Measurements from ENCODE around the gene PM20D1.
"Not testable (repeated sequence)": the region's sequence is repeated elsewhere in the genome, so short reads cannot be mapped to it uniquely, and the experiment has no call there.

Gene PM20D1

DNA sequence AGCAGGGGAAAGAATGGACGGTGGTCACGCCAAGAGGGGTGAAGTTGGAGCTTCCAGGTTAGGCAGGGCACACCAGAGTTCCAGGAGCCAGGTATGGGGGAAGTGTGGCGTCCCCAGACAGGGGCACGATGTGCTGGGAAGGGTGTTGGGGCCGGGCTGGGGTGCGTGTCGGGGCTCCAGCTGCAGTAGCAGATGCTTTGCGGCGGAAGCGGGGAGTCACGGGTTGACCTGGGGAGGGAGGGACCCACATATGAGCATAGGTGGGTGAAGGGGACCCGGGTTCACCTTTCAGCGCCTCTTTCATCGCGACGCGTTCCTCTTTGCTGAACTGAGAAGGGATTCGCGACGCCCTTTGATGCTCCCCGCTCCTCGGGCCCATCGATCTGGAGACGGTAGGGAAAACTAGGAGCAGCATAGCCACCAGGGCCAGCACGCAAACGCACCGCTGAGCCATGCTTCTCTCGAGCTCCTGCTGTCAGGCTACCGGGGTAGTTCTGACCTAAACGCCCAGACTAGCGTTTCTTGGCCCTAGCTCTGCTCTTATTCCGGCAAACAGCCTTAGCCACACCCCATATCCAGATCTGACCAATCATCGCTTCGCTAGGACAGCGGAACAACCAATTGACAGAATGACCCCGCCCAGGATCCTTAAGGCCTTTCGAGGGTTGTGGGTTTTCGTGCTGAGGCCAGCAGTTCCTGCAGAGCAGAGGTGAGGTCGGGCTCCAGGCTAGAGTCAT is at the start of gene PM20D1:
Gene PM20D1, minus strand, starts transcription at position 514 of the 737 bp plus-strand sequence. Its CDS starts 60 bp downstream, at position 454.
- in situ Hi-C loops (cut with HindIII; ENCODE audit: low pct_ligation_motif_present, low sequenced_read_pairs), result no loop called here
- DNase-seq, result peak; percentile 54
- Histone ChIP-seq H3K27me3 (replicated peaks) (no peaks in the 10 kb centered on the region), H3K4me3 (ENCODE audit: low read depth, low read length) (peak within 1 kb of the TSS; percentile 35), H3K27ac (no peak within 1 kb of the TSS), H3K36me3 (replicated peaks) (no peaks in the 10 kb centered on the region)
- TF ChIP-seq, protein P1, sequence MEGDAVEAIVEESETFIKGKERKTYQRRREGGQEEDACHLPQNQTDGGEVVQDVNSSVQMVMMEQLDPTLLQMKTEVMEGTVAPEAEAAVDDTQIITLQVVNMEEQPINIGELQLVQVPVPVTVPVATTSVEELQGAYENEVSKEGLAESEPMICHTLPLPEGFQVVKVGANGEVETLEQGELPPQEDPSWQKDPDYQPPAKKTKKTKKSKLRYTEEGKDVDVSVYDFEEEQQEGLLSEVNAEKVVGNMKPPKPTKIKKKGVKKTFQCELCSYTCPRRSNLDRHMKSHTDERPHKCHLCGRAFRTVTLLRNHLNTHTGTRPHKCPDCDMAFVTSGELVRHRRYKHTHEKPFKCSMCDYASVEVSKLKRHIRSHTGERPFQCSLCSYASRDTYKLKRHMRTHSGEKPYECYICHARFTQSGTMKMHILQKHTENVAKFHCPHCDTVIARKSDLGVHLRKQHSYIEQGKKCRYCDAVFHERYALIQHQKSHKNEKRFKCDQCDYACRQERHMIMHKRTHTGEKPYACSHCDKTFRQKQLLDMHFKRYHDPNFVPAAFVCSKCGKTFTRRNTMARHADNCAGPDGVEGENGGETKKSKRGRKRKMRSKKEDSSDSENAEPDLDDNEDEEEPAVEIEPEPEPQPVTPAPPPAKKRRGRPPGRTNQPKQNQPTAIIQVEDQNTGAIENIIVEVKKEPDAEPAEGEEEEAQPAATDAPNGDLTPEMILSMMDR (IDR thresholded peaks at IDR 0.05; ENCODE audit: low read depth, low read length, missing control alignments), result no peak

DNA sequence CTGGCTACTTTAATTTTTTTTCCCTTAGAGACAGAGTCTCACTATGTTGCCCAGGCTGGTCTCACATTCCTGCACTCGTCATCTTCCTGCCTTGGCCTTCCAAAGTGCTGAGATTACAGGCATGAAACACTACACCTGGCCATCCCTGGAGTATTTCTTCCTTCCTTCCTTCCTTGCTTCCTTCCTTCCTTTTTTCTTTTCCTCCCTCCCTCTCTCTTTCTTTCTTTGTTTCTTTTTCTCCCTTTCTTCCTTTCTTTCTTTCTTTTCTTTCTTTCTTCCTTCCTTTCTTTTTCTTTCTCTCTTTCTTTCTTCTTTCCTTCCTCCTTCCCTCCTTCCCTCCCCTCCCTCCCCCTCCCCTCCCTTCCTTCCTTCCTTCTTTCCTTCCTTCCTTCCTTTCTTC is 46.4 kb upstream of the PM20D1 start:
- TF ChIP-seq, protein P1 (IDR thresholded peaks at IDR 0.05; ENCODE audit: low read depth, low read length, missing control alignments), result no peak
- Histone ChIP-seq H3K27me3 (replicated peaks) (no peaks in the 10 kb centered on the region), H3K27ac (no peak overlapping the region), H3K36me3 (replicated peaks) (no peaks in the 10 kb centered on the region), H3K4me3 (ENCODE audit: low read depth, low read length) (no peak overlapping the region)
- in situ Hi-C loops (cut with HindIII; ENCODE audit: low pct_ligation_motif_present, low sequenced_read_pairs), result no loop called here
- no peak for DNase-seq

DNA sequence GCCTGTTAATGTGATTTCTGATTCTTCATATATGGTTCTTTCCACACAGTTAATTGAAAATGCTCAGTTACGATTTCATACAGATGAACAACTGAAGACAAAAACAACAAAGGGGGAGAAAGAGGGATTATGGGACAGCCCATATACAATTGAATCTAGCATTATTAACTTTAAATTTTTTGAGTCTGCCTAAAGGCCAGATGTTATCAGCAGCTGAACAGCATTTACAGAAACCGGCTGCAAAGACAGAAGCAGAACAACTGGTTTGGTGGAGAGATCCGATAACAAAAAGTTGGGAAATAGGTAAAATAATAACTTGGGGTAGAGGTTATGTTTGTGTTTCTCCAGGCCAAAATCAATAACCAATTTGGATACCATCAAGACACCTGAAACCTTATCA is 44.2 kb upstream of the PM20D1 start:
- H3K27me3 ChIP-seq (replicated peaks); H3K36me3 ChIP-seq (replicated peaks); in situ Hi-C loops (cut with HindIII; ENCODE audit: low pct_ligation_motif_present, low sequenced_read_pairs); DNase-seq; H3K4me3 ChIP-seq (ENCODE audit: low read depth, low read length); H3K27ac ChIP-seq: not testable (repeated sequence)

DNA sequence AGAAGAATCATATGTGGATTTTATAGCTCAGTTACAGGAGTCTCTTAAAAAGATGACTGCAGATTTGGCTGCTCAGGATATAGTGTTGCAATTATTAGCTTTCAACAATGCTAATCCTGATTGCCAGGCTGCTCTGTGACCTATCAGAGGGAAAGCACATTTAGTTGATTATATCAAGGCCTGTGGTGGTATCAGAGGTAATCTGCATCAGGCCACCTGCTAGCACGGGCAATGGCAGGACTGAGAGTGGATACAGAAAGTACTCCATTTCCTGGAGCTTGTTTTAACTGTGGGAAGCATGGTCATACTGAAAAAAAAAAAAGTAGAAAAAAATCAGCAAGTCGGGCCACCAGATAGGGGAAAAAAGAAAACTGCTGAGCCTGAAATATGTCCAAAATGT is 42.2 kb upstream of the PM20D1 start:
- H3K4me3 ChIP-seq (ENCODE audit: low read depth, low read length); DNase-seq: not testable (repeated sequence)

GRCh38 chr1:205891481-205891880 is 41.5 kb upstream of the PM20D1 start:
- H3K27ac ChIP-seq; H3K36me3 ChIP-seq (replicated peaks); H3K27me3 ChIP-seq (replicated peaks); H3K4me3 ChIP-seq (ENCODE audit: low read depth, low read length); in situ Hi-C loops (cut with HindIII; ENCODE audit: low pct_ligation_motif_present, low sequenced_read_pairs): not testable (repeated sequence)
- peak; percentile 11 for DNase-seq

More for the DNA sequence above, 42.2 kb upstream of the PM20D1 start:
- in situ Hi-C loops (cut with HindIII; ENCODE audit: low pct_ligation_motif_present, low sequenced_read_pairs); H3K27ac ChIP-seq; H3K36me3 ChIP-seq (replicated peaks); H3K27me3 ChIP-seq (replicated peaks): not testable (repeated sequence)

DNA sequence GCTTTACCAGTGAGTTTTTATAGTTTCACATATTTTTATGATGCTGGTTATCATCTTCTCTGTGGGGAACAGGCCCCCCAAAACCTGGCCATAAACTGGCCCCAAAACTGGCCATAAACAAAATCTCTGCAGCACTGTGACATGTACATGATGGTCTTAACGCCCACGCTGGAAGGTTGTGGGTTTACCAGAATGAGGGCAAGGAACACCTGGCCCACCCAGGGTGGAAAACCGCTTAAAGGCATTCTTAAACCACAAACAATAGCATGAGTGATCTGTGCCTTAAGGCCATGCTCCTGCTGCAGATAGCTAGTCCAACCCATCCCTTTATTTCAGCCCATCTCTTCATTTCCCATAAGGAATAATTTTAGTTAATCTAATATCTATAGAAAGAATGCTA is 40.7 kb upstream of the PM20D1 start:
- H3K27me3 ChIP-seq (replicated peaks); H3K36me3 ChIP-seq (replicated peaks); DNase-seq; in situ Hi-C loops (cut with HindIII; ENCODE audit: low pct_ligation_motif_present, low sequenced_read_pairs); H3K27ac ChIP-seq; H3K4me3 ChIP-seq (ENCODE audit: low read depth, low read length): not testable (repeated sequence)

GRCh38 chr1:205889706-205890105 is 39.8 kb upstream of the PM20D1 start:
- H3K27ac ChIP-seq; H3K4me3 ChIP-seq (ENCODE audit: low read depth, low read length); H3K27me3 ChIP-seq (replicated peaks); in situ Hi-C loops (cut with HindIII; ENCODE audit: low pct_ligation_motif_present, low sequenced_read_pairs); H3K36me3 ChIP-seq (replicated peaks): not testable (repeated sequence)
- DNase-seq, result peak; percentile 86

GRCh38 chr1:205889006-205889405 is 39.1 kb upstream of the PM20D1 start:
- DNase-seq; H3K4me3 ChIP-seq (ENCODE audit: low read depth, low read length); H3K27ac ChIP-seq; in situ Hi-C loops (cut with HindIII; ENCODE audit: low pct_ligation_motif_present, low sequenced_read_pairs); H3K27me3 ChIP-seq (replicated peaks); H3K36me3 ChIP-seq (replicated peaks): not testable (repeated sequence)

GRCh38 chr1:205883792-205884191 is 33.9 kb upstream of the PM20D1 start:
- in situ Hi-C loops (cut with HindIII; ENCODE audit: low pct_ligation_motif_present, low sequenced_read_pairs), result no loop called here
- no peak for DNase-seq
- Histone ChIP-seq H3K27ac (no peak overlapping the region), H3K4me3 (ENCODE audit: low read depth, low read length) (no peak overlapping the region), H3K27me3 (replicated peaks) (no peaks in the 10 kb centered on the region), H3K36me3 (replicated peaks) (no peaks in the 10 kb centered on the region)
- TF ChIP-seq, protein P1 (IDR thresholded peaks at IDR 0.05; ENCODE audit: low read depth, low read length, missing control alignments), result no peak
